ENCODE measurements around the gene PRR14. TPM values are rescaled to one million over a fixed set of nuclear protein-coding genes. Genes with fewer than 3 reads are reported as not detected.

The PRR14 gene
- total and polyA plus RNA-seq, 4 donors, result 7.5 to 13.5 (median 8.9) TPM

DNA sequence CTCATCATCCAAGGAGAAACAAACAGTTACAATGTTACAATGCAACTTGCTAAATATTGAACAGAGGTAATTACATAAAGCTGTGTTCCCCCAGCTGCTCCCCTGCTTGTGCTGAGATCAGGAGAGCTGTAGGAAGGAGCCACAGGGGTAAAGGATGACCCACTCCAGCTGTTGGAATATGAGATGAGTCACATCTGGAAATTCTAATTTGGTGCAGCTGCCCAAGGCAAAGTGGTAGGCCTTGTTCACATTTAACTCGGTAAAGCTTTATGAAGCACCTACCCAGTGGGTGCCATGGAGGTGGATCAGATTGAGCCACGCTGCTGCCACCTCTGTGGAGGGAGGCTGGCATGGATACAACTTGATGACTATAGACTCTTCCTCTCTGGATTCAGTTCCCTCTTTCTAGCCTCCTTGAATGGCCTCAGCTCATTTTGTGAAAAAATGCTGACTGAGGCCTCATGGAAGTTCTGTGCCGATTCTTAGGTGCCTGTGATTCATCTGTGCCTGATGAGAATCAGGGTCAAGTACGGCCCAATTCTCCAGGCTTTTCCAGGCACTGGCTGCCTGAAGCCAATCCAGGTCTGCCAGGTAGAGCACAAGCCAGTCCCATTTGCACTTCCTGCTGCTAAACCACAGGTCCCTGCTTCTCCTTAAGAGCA, 48.0 kb upstream of the PRR14 start:
- 74% methylated on average over 4 of the region's 4 CpGs for WGBS
- TF ChIP-seq SP1 (IDR thresholded peaks at IDR 0.05) (no peak), GABPA (IDR thresholded peaks at IDR 0.05 in 1 of 2, conservative IDR thresholded peaks at IDR 0.05 in 1 of 2) (no peak), FOXA1 (IDR thresholded peaks at IDR 0.05) (no peak), EGR1 (IDR thresholded peaks at IDR 0.05; ENCODE audit: low read depth in 2 of 2) (no peak)
- Histone ChIP-seq H3K36me3 (ENCODE audit: control insufficient read depth in 4 of 4, insufficient read depth in 3 of 4, low read depth in 1 of 4, low read length in 3 of 4) (peaks cover 2 to 8% (median 3%) of the 10 kb centered on the region in 4 donors), H3K4me1 (ENCODE audit: control insufficient read depth in 4 of 4, insufficient read depth in 4 of 4, low read length in 3 of 4) (peaks cover 12 to 40% (median 31%) of the 10 kb centered on the region in 4 donors), H3K9me3 (ENCODE audit: control insufficient read depth in 4 of 4, low read length in 3 of 4) (no peaks in the 10 kb centered on the region), H3K4me3 (ENCODE audit: low read depth in 1 of 3, low read length in 3 of 3) (no peak overlapping the region), H3K27me3 (ENCODE audit: control insufficient read depth in 4 of 4, insufficient read depth in 4 of 4, low read length in 3 of 4) (no peaks in the 10 kb centered on the region), H3K9ac (ENCODE audit: low read depth in 1 of 2, low read length in 2 of 2) (no peak overlapping the region), H3K27ac (ENCODE audit: low read depth in 1 of 2, low read length in 2 of 2) (peak overlapping the region; percentile 19 to 94)
- no peak for DNase-seq (ENCODE audit: low spot score)

- Histone ChIP-seq H3K9ac (ENCODE audit: low read depth in 1 of 2, low read length in 2 of 2) (peak overlapping the region; percentile 20 to 68), H3K9me3 (ENCODE audit: control insufficient read depth in 4 of 4, low read length in 3 of 4) (no peaks in the 10 kb centered on the region), H3K4me1 (ENCODE audit: control insufficient read depth in 4 of 4, insufficient read depth in 4 of 4, low read length in 3 of 4) (peaks cover 13 to 47% (median 34%) of the 10 kb centered on the region in 4 donors), H3K36me3 (ENCODE audit: control insufficient read depth in 4 of 4, insufficient read depth in 3 of 4, low read depth in 1 of 4, low read length in 3 of 4) (peaks cover 2 to 8% (median 3%) of the 10 kb centered on the region in 4 donors), H3K27ac (ENCODE audit: low read depth in 1 of 2, low read length in 2 of 2) (peak overlapping the region; percentile 86 to 94), H3K27me3 (ENCODE audit: control insufficient read depth in 4 of 4, insufficient read depth in 4 of 4, low read length in 3 of 4) (no peaks in the 10 kb centered on the region), H3K4me3 (ENCODE audit: low read depth in 1 of 3, low read length in 3 of 3) (no peak overlapping the region)
- WGBS, result 38% methylated on average over 7 of the region's 7 CpGs
- TF ChIP-seq, protein P1, sequence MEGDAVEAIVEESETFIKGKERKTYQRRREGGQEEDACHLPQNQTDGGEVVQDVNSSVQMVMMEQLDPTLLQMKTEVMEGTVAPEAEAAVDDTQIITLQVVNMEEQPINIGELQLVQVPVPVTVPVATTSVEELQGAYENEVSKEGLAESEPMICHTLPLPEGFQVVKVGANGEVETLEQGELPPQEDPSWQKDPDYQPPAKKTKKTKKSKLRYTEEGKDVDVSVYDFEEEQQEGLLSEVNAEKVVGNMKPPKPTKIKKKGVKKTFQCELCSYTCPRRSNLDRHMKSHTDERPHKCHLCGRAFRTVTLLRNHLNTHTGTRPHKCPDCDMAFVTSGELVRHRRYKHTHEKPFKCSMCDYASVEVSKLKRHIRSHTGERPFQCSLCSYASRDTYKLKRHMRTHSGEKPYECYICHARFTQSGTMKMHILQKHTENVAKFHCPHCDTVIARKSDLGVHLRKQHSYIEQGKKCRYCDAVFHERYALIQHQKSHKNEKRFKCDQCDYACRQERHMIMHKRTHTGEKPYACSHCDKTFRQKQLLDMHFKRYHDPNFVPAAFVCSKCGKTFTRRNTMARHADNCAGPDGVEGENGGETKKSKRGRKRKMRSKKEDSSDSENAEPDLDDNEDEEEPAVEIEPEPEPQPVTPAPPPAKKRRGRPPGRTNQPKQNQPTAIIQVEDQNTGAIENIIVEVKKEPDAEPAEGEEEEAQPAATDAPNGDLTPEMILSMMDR (IDR thresholded peaks at IDR 0.05; ENCODE audit: low read depth, low read length, missing input control), result no peak
- TF ChIP-seq HNF4G (IDR thresholded peaks at IDR 0.05) (peak; percentile 68), FOXA2 (IDR thresholded peaks at IDR 0.05) (no peak), SP1 (IDR thresholded peaks at IDR 0.05) (peak; percentile 96), YY1 (IDR thresholded peaks at IDR 0.05) (peak; percentile 53), EGR1 (IDR thresholded peaks at IDR 0.05; ENCODE audit: low read depth in 2 of 2) (peak in 1 of 2 donors; percentile 13), NR2F2 (IDR thresholded peaks at IDR 0.05) (no peak), RXRA (IDR thresholded peaks at IDR 0.05) (peak; percentile 61 to 67), TAF1 (conservative IDR thresholded peaks at IDR 0.05) (no peak), FOXA1 (IDR thresholded peaks at IDR 0.05) (no peak), JUND (IDR thresholded peaks at IDR 0.05) (peak; percentile 88 to 92), HNF4A (conservative IDR thresholded peaks at IDR 0.05) (peak; percentile 88 to 92), GABPA (IDR thresholded peaks at IDR 0.05 in 1 of 2, conservative IDR thresholded peaks at IDR 0.05 in 1 of 2) (no peak), RAD21 (IDR thresholded peaks at IDR 0.05) (peak in 1 of 2 donors; percentile 8)
- TF ChIP-seq, protein P2, sequence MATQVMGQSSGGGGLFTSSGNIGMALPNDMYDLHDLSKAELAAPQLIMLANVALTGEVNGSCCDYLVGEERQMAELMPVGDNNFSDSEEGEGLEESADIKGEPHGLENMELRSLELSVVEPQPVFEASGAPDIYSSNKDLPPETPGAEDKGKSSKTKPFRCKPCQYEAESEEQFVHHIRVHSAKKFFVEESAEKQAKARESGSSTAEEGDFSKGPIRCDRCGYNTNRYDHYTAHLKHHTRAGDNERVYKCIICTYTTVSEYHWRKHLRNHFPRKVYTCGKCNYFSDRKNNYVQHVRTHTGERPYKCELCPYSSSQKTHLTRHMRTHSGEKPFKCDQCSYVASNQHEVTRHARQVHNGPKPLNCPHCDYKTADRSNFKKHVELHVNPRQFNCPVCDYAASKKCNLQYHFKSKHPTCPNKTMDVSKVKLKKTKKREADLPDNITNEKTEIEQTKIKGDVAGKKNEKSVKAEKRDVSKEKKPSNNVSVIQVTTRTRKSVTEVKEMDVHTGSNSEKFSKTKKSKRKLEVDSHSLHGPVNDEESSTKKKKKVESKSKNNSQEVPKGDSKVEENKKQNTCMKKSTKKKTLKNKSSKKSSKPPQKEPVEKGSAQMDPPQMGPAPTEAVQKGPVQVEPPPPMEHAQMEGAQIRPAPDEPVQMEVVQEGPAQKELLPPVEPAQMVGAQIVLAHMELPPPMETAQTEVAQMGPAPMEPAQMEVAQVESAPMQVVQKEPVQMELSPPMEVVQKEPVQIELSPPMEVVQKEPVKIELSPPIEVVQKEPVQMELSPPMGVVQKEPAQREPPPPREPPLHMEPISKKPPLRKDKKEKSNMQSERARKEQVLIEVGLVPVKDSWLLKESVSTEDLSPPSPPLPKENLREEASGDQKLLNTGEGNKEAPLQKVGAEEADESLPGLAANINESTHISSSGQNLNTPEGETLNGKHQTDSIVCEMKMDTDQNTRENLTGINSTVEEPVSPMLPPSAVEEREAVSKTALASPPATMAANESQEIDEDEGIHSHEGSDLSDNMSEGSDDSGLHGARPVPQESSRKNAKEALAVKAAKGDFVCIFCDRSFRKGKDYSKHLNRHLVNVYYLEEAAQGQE (IDR thresholded peaks at IDR 0.05), result peak; percentile 59
- TF ChIP-seq, protein P3, sequence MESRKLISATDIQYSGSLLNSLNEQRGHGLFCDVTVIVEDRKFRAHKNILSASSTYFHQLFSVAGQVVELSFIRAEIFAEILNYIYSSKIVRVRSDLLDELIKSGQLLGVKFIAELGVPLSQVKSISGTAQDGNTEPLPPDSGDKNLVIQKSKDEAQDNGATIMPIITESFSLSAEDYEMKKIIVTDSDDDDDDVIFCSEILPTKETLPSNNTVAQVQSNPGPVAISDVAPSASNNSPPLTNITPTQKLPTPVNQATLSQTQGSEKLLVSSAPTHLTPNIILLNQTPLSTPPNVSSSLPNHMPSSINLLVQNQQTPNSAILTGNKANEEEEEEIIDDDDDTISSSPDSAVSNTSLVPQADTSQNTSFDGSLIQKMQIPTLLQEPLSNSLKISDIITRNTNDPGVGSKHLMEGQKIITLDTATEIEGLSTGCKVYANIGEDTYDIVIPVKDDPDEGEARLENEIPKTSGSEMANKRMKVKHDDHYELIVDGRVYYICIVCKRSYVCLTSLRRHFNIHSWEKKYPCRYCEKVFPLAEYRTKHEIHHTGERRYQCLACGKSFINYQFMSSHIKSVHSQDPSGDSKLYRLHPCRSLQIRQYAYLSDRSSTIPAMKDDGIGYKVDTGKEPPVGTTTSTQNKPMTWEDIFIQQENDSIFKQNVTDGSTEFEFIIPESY (IDR thresholded peaks at IDR 0.05), result no peak
- TF ChIP-seq, protein P4, sequence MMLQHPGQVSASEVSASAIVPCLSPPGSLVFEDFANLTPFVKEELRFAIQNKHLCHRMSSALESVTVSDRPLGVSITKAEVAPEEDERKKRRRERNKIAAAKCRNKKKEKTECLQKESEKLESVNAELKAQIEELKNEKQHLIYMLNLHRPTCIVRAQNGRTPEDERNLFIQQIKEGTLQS (IDR thresholded peaks at IDR 0.05), result peak; percentile 55
- TF ChIP-seq, protein P5, sequence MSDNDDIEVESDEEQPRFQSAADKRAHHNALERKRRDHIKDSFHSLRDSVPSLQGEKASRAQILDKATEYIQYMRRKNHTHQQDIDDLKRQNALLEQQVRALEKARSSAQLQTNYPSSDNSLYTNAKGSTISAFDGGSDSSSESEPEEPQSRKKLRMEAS (IDR thresholded peaks at IDR 0.05), result peak; percentile 55
- DNase-seq (ENCODE audit: low spot score), result no peak
Observed at GRCh38 chr16:30603945-30604315, 46.8 kb upstream of the PRR14 start.
